Stimulated activated CD8-positive, alpha-beta memory T cell treated with anti-CD3 and anti-CD28 coated beads, Interleukin-12 subunit alpha, Interleukin-12 subunit beta, amount 100 ng/mL, for 4 hours (primary cell): ENCODE data around the gene MOAP1.
"Not testable (repeated sequence)": the region's sequence is repeated elsewhere in the genome, so short reads cannot be mapped to it uniquely, and the experiment has no call there.

Source experiments
- DNase-seq: peaks from one replicate; pipeline ENCODE4 v3.0.0-alpha.2; 2020; ENCODE audit warnings: low read depth

MOAP1 gene

GRCh38 chr14:93146119-93146518 is 38.6 kb downstream of the MOAP1 start:
- no peak for DNase-seq

GRCh38 chr14:93142854-93143652 is 41.6 kb downstream of the MOAP1 start:
- DNase-seq: no peak

- no peak for DNase-seq
Observed at GRCh38 chr14:93137864-93138263, 46.8 kb downstream of the MOAP1 start.

DNA sequence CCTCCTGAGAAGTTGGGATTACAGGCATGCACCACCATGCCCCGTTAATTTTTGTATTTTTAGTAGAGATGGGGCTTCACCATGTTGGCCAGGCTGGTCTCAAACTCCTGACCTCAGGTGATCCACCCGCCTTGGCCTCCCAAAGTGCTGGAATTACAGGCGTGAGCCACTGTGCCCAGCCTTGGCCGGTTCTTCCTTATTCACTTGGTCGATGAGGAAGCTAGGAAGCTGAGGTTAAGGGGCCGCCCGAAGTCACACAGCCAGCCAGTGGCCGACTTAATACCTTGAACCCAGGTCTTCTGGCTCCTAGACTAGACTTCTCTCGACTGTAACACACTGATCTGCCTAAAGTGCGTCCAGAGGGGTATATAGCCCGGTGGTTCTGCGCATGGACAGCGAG is 48.2 kb downstream of the MOAP1 start:
- not testable (repeated sequence) for DNase-seq

GRCh38 chr14:93136009-93136408 is 48.7 kb downstream of the MOAP1 start:
- no peak for DNase-seq

GRCh38 chr14:93135399-93135798 is 49.3 kb downstream of the MOAP1 start:
- DNase-seq: no peak

DNA sequence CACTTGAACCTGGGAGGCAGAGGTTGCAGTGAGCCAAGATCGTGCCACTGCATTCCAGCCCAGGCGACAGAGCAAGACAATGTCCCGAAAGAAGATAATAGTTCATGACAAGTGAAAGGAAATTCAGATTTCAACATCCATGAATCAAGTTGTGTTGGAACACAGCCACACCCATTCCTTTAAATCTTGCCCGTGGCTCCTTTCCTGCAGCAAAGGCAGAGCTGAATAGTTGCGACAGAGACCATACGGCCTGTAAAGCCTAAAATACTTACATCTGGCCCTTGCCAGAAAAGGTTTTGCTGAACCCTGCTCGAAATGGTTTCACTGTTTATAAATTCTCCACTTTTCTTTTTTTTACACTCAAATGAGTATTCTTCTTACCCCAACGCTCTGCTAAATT is 51.2 kb downstream of the MOAP1 start:
- DNase-seq: no peak

DNA sequence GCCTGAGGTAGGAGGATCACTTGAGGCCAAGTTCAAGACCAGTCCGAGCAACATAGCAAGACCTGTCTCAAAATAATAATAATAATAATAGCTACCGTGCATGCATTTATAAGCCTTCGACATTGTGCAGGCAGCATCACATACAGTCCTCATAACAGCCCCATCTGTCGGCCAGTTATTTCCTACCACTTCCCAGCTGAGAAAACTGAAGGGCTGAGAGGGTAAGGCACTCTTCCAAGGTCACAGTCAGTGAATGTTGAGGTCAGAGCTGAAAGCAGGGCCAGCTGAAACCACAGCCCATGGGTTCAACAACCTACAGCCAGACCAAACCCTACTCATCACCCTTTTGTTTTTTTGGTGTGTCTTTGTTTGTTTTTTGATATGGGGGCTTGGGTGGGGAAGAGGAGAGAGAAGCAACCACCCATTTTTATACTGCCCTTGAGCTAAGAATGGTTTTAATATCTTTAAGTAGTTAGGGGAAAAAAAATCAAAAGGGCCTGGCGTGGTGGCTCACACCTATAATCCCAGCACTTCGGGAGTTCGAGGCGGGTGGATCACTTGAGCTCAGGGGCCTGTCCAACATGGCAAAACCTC is 52.1 kb downstream of the MOAP1 start:
- no peak for DNase-seq
